GM12878 (cell line): Measurements from ENCODE around the gene DENND10.

Source experiments
- EED ChIP-seq: sonication (generic); IDR thresholded peaks from 2 replicates; pipeline ENCODE4 v1.6.1; 2016; ENCODE audit warnings: antibody characterized with exemption, low read depth
- EGR1 ChIP-seq, 2 experiments: IDR thresholded peaks; 1 replicate in 1 of 2; 2 replicates in 1 of 2; pipeline ENCODE4 v1.6.1; 2011 to 2012; ENCODE audit warnings: low read depth in 2 of 2, low read length in 2 of 2, borderline replicate concordance in 1 of 2, mild to moderate bottlenecking in 1 of 2, moderate library complexity in 1 of 2
- MLLT1 ChIP-seq: fragments of 450-650 bp; IDR thresholded peaks from 2 replicates; pipeline ENCODE4 v1.6.1; 2016; ENCODE audit warnings: mild to moderate bottlenecking
- NRF1 ChIP-seq: conservative IDR thresholded peaks from 2 replicates; pipeline ENCODE4 v1.6.1; 2011; ENCODE audit warnings: mild to moderate bottlenecking, low read depth, low read length, improper control_type of control experiment

DNA sequence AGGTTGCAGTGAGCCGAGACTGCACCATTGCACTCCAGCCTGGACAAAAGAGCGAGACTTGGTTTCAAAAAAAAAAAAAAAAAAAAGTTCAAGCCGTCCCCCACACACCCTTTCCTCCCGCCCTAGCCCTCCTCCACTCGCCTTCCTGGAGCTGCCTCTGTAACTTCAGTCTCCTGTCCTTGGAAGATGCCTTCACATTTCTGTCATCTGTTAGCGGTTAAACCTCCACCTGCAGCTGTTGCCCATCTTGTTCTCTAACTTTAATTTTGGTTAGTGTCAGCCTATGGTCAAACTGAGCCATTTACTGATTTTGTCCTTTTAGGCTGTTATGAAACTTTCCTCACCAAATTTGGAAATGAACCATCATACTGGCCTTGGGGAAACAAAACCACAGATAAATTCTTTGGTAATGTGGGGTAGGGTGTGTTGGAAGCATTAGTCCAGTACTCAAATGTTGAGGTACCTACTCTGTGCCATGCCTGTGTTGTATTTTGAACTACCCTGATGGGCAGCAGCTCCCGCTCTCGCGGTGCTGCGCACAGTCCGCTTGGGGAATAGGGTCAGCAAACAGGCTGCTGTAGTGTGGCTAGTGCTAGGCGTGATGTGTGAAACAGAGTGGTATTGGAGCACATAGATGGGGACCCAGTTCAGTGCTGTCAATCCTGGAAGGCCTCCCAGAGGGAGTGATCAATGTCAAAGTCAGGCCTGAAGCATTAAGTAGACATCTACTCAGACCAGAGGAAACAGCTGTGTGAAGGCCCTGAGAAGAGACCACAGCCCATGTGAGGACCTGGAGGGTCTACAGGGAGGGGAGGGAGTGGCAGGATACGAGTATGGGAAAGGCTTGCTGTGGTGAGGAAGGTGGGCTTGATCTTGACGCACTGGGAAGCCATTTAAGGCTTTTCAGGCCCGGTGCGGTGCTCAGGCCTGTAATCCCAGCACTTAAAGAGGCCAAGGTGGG, 34.7 kb downstream of the DENND10 start:
- TF ChIP-seq EED (no peak), EGR1 (IDR thresholded peaks at IDR 0.05; ENCODE audit: borderline replicate concordance in 1 of 2, low read depth in 2 of 2, low read length in 2 of 2) (no peak), MLLT1 (no peak), NRF1 (no peak)
